OCI-LY1 (cell line): Measurements from ENCODE around the gene ANAPC13.

Experiments used
- CTCF ChIP-seq: fragments of 200-600 bp; sonication (generic), shearing (Covaris generic); IDR thresholded peaks from 2 replicates; pipeline ENCODE4 v1.5.1; 2017; ENCODE audit warnings: mild to moderate bottlenecking, antibody characterized with exemption, low read length, moderate library complexity, mixed read lengths
- EZH2 ChIP-seq: fragments of 200-600 bp; sonication (generic), shearing (Covaris generic); IDR thresholded peaks from 2 replicates; pipeline ENCODE4 v1.8.0; 2017; ENCODE audit warnings: borderline replicate concordance, mixed run types, mild to moderate bottlenecking, antibody characterized with exemption, low read length, moderate library complexity, mixed read lengths

DNA sequence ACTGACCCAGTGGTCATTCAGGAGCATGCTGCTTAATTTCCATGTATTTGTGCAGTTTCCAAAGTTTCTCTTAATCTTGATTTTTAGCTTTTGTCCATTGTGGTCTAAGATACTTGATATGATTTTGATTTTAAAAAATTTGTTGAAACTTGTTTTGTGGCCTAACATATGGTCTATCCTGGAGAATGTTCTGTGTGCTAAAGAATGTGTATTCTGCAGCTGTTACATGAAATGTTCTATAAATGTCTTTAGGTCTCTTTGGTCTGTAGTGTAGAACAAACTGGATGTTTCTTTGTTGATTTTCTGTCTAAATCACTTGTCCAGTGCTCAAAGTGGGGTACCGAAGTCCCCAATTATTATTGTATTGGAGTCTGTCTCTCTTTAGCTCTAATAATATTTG lies 17.5 kb upstream of the ANAPC13 start:
- TF ChIP-seq CTCF (no peak), EZH2 (no peak)
